Vagina (tissue), 2 donors: ENCODE results near the gene BMPR1B. TPM values are rescaled to one million over a fixed set of nuclear protein-coding genes. Genes with fewer than 3 reads are reported as not detected.

Experiments
- DNase-seq, 2 donors: peaks; one replicate each; pipeline ENCODE4 v3.0.0-alpha.2; 2017; ENCODE audit errors: extremely low spot score in 2 of 2
- H3K27ac ChIP-seq: fragments of 200-600 bp; sonication (generic); one replicate; pipeline ENCODE4 v1.5.1; 2019
- H3K27me3 ChIP-seq: fragments of 200-600 bp; sonication (generic); one replicate; pipeline ENCODE4 v1.5.1; 2019
- H3K36me3 ChIP-seq, 2 donors: fragments of 200-600 bp; sonication (generic); one replicate each; pipeline ENCODE4 v1.5.1; 2017 to 2019
- H3K4me1 ChIP-seq: fragments of 200-600 bp; sonication (generic); one replicate; pipeline ENCODE4 v1.5.1; 2019
- H3K4me3 ChIP-seq, 2 donors: fragments of 200-600 bp; sonication (generic); 1 replicate in 1 of 2; 2 replicates in 1 of 2; pipeline ENCODE4 v1.5.1; 2016 to 2019
- H3K9me3 ChIP-seq: fragments of 200-600 bp; sonication (generic); one replicate; pipeline ENCODE4 v1.5.1; 2019
- CTCF ChIP-seq, 3 experiments: fragments of 450-650 bp in 2 of 3; fragments of 200-600 bp in 1 of 3; sonication (generic) in 1 of 3; IDR thresholded peaks; one replicate each; pipeline ENCODE4 v1.5.1; 2017 to 2019; ENCODE audit warnings: antibody characterized with exemption in 3 of 3, mild to moderate bottlenecking in 2 of 3, moderate library complexity in 2 of 3
- POLR2A ChIP-seq, 2 donors: fragments of 450-650 bp; IDR thresholded peaks; one replicate each; pipeline ENCODE4 v1.6.1; 2017; ENCODE audit warnings: antibody characterized with exemption in 2 of 2, mild to moderate bottlenecking in 2 of 2, moderate library complexity in 2 of 2
- POLR2AphosphoS5 ChIP-seq, 2 donors: sonication (generic); formaldehyde crosslinking; IDR thresholded peaks; one replicate each; pipeline ENCODE4 v1.9.0; 2017; ENCODE audit warnings: antibody characterized with exemption in 2 of 2, mild to moderate bottlenecking in 2 of 2, low read depth in 1 of 2; ENCODE audit not compliant: insufficient read depth in 1 of 2
- intact Hi-C: fragments of 100-400 bp; cut with DNase I; formaldehyde crosslinking; loops from one replicate; pipeline ENCODE4 v1.15.1; 2023
- total RNA-seq: library from RNA; depleted of rRNA; stranded (reverse); fragments of >200 nt; gene quantifications from one replicate; pipeline ENCODE4 v1.2.3, GENCODE V29; 2016

BMPR1B gene
- total RNA-seq, 1 donor from 2014 or later: 0.49 TPM

GRCh38 chr4:94728056-94728766 is 29.5 kb upstream of the BMPR1B start:
- no peak for TF ChIP-seq POLR2AphosphoS5 (IDR thresholded peaks at IDR 0.05; ENCODE audit: insufficient read depth in 1 of 2, low read depth in 1 of 2)
- TF ChIP-seq POLR2A (IDR thresholded peaks at IDR 0.05): no peak
- no peak for TF ChIP-seq CTCF (IDR thresholded peaks at IDR 0.05)
- no peaks in the 10 kb centered on the region for H3K9me3 ChIP-seq
- intact Hi-C loops: no loop called here

DNA sequence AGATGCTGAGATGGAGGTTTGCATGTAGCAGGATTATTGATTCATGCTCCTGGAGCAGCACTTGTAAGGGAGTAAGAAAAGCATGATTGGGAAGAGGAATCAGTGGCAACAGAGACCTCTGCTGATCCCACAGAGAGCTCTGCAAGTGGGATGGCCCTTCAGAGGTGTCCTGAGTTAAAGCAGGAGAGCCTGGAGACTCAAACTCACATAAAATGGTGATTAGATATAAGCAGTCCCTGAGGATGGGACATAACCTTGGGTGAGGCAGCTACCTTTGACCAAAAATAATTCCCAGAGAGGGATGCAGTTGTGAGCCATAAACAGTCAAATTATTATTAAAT is 25.4 kb upstream of the BMPR1B start:
- Histone ChIP-seq H3K4me3 (no peak overlapping the region), H3K9me3 (no peaks in the 10 kb centered on the region)
- intact Hi-C loops: no loop called here

More at GRCh38 chr4:94728056-94728766, 29.5 kb upstream of the BMPR1B start:
- H3K4me3 ChIP-seq: no peak overlapping the region
- H3K27me3 ChIP-seq: no peaks in the 10 kb centered on the region
- DNase-seq: no peak
- H3K4me1 ChIP-seq: no peaks in the 10 kb centered on the region
- H3K36me3 ChIP-seq: no peaks in the 10 kb centered on the region
- H3K27ac ChIP-seq: no peak overlapping the region

DNA sequence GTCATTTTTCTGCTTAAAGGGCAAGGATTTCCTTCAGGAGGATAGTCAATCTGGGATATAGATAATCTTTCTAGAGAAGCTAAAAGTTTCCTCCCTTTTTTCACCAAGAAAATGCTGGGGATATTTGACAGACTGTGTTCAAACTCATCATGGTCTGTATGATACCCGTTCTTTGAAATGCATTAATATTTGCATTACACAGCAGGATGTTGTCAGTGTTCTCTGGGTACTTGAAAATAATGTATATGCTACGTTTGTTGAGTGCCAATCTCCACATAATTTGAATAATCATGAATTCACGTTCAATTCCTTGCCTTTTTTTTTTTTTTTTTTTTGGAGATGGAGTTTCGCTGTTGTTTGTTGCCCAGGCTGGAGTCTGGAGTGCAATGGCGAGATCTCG is 18.0 kb upstream of the BMPR1B start:
- Histone ChIP-seq H3K9me3 (no peaks in the 10 kb centered on the region), H3K36me3 (no peaks in the 10 kb centered on the region)
- intact Hi-C loops: no loop called here

More for the DNA sequence above, 25.4 kb upstream of the BMPR1B start:
- no peak for DNase-seq
- Histone ChIP-seq H3K27ac (no peak overlapping the region), H3K27me3 (no peaks in the 10 kb centered on the region), H3K4me1 (no peaks in the 10 kb centered on the region), H3K36me3 (no peaks in the 10 kb centered on the region)
- TF ChIP-seq POLR2A (IDR thresholded peaks at IDR 0.05) (no peak), CTCF (IDR thresholded peaks at IDR 0.05) (no peak), POLR2AphosphoS5 (IDR thresholded peaks at IDR 0.05; ENCODE audit: insufficient read depth in 1 of 2, low read depth in 1 of 2) (no peak)

DNA sequence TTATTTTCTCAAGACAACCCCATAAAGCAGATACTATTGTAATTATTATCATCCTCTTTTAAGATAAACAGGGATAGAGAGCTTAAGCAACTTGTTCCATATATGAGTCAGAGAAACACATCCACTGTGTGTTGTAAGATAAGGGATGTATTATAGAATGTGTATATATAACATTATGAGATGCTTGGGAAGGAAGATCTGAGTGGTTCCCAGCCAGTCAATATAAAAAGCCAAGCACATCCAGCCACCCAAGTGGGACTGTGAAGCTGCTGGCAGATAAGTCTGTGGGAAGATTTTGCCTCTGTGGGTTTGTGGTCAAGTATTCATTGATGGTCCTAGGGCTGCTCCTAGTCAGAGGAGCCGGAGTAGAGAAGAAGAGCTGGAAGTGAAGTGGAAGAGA is 16.5 kb upstream of the BMPR1B start:
- intact Hi-C loops: no loop called here
- no peak for TF ChIP-seq POLR2AphosphoS5 (IDR thresholded peaks at IDR 0.05; ENCODE audit: insufficient read depth in 1 of 2, low read depth in 1 of 2)
- TF ChIP-seq POLR2A (IDR thresholded peaks at IDR 0.05): no peak
- no peak for TF ChIP-seq CTCF (IDR thresholded peaks at IDR 0.05)
- no peaks in the 10 kb centered on the region for H3K27me3 ChIP-seq
- H3K4me3 ChIP-seq: no peak overlapping the region
- no peaks in the 10 kb centered on the region for H3K36me3 ChIP-seq
- no peak for DNase-seq
- H3K4me1 ChIP-seq: no peaks in the 10 kb centered on the region
- no peaks in the 10 kb centered on the region for H3K9me3 ChIP-seq
- H3K27ac ChIP-seq: no peak overlapping the region

More for the DNA sequence above, 18.0 kb upstream of the BMPR1B start:
- Histone ChIP-seq H3K27me3 (no peaks in the 10 kb centered on the region), H3K4me1 (no peaks in the 10 kb centered on the region), H3K4me3 (no peak overlapping the region), H3K27ac (no peak overlapping the region)
- DNase-seq: no peak
- TF ChIP-seq POLR2AphosphoS5 (IDR thresholded peaks at IDR 0.05; ENCODE audit: insufficient read depth in 1 of 2, low read depth in 1 of 2) (no peak), CTCF (IDR thresholded peaks at IDR 0.05) (no peak), POLR2A (IDR thresholded peaks at IDR 0.05) (no peak)

GRCh38 chr4:94743838-94744237 is 13.9 kb upstream of the BMPR1B start:
- no peak for DNase-seq
- no peaks in the 10 kb centered on the region for H3K27me3 ChIP-seq
- no peak overlapping the region for H3K27ac ChIP-seq
- H3K4me1 ChIP-seq: no peaks in the 10 kb centered on the region
- H3K36me3 ChIP-seq: no peaks in the 10 kb centered on the region
- H3K9me3 ChIP-seq: no peaks in the 10 kb centered on the region
- no peak overlapping the region for H3K4me3 ChIP-seq
- intact Hi-C loops: no loop called here
- TF ChIP-seq POLR2A (IDR thresholded peaks at IDR 0.05) (no peak), POLR2AphosphoS5 (IDR thresholded peaks at IDR 0.05; ENCODE audit: insufficient read depth in 1 of 2, low read depth in 1 of 2) (no peak), CTCF (IDR thresholded peaks at IDR 0.05) (no peak)
